ENCODE measurements around the gene FLOT1. TPM values are rescaled to one million over a fixed set of nuclear protein-coding genes. Genes with fewer than 3 reads are reported as not detected.
A peak's percentile ranks its signal among the peaks of the same experiment; 100 is the strongest.

Gene FLOT1
- total and polyA plus RNA-seq, 9 of the 15 experiments (the other 6 are each of a cell fraction or from before 2014, with no cell fraction given) = 11.7 to 149 (median 118) TPM

- TF ChIP-seq ZBTB40 (IDR thresholded peaks at IDR 0.05) = peak; percentile 62; the same call in 1 of the 2 replicates
- no peak for TF ChIP-seq ZBTB40 (CRISPR knock-in tag; IDR thresholded peaks at IDR 0.05)
- TF ChIP-seq GTF2E2 (tag; IDR thresholded peaks at IDR 0.05) = peak; percentile 64
- peak; percentile 91 for TF ChIP-seq ZNF449 (CRISPR knock-in tag; IDR thresholded peaks at IDR 0.05)
- peak; percentile 84; the same call in 1 of the 2 replicates for TF ChIP-seq BCL6 (CRISPR knock-in tag; IDR thresholded peaks at IDR 0.05)
- TF ChIP-seq FOXM1 (IDR thresholded peaks at IDR 0.05; ENCODE audit: low read depth) = no peak
- TF ChIP-seq FOXM1 (CRISPR knock-in tag; IDR thresholded peaks at IDR 0.05; ENCODE audit: low read depth) = no peak
- no peak for TF ChIP-seq BRCA1 (IDR thresholded peaks at IDR 0.05)
- TF ChIP-seq BRCA1 (CRISPR knock-in tag; IDR thresholded peaks at IDR 0.05) = no peak
- TF ChIP-seq SREBF1 (IDR thresholded peaks at IDR 0.05; ENCODE audit: borderline replicate concordance, low read depth, low read length) = no peak
- TF ChIP-seq DEAF1 (CRISPR knock-in tag; IDR thresholded peaks at IDR 0.05) = peak; percentile 45; the same call in 1 of the 2 replicates
- TF ChIP-seq ZNF232 (CRISPR knock-in tag; IDR thresholded peaks at IDR 0.05) = no peak
- no peak for TF ChIP-seq CBFB (CRISPR knock-in tag; IDR thresholded peaks at IDR 0.05)
- peak; percentile 86 for TF ChIP-seq ZBTB12 (CRISPR knock-in tag; IDR thresholded peaks at IDR 0.05)
- no peak for TF ChIP-seq KLF16 (IDR thresholded peaks at IDR 0.05)
- no peak for TF ChIP-seq ZBTB1 (CRISPR knock-in tag; IDR thresholded peaks at IDR 0.05; ENCODE audit: borderline replicate concordance, low read depth)
Observed at GRCh38 chr6:30781743-30782424, 39.4 kb upstream of the FLOT1 start (continued).
